SU-DHL-6 (cell line): ENCODE measurements around the gene TRNAU1AP.

Experiments
- EZH2phosphoT487 ChIP-seq: fragments of 200-600 bp; sonication (generic), shearing (Covaris generic); conservative IDR thresholded peaks from 2 replicates; pipeline ENCODE4 v1.6.1; 2018; ENCODE audit warnings: mild to moderate bottlenecking, antibody characterized with exemption, low read length, moderate library complexity, mixed read lengths
- TF ChIP-seq, protein P1 (sequence below): fragments of 200-600 bp; sonication (generic); IDR thresholded peaks from one replicate; pipeline ENCODE4 v1.5.1; 2017; ENCODE audit warnings: antibody characterized with exemption, mild to moderate bottlenecking, low read length, moderate library complexity; ENCODE audit not compliant: insufficient read depth, poor library complexity, severe bottlenecking

- TF ChIP-seq, protein P1, sequence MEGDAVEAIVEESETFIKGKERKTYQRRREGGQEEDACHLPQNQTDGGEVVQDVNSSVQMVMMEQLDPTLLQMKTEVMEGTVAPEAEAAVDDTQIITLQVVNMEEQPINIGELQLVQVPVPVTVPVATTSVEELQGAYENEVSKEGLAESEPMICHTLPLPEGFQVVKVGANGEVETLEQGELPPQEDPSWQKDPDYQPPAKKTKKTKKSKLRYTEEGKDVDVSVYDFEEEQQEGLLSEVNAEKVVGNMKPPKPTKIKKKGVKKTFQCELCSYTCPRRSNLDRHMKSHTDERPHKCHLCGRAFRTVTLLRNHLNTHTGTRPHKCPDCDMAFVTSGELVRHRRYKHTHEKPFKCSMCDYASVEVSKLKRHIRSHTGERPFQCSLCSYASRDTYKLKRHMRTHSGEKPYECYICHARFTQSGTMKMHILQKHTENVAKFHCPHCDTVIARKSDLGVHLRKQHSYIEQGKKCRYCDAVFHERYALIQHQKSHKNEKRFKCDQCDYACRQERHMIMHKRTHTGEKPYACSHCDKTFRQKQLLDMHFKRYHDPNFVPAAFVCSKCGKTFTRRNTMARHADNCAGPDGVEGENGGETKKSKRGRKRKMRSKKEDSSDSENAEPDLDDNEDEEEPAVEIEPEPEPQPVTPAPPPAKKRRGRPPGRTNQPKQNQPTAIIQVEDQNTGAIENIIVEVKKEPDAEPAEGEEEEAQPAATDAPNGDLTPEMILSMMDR, result no peak
- no peak for TF ChIP-seq EZH2phosphoT487
These were observed 45.0 kb upstream of the TRNAU1AP start for GRCh38 chr1:28507646-28508434.
